Measurements from ENCODE around the gene FOXP1. TPM values are rescaled to one million over a fixed set of nuclear protein-coding genes. Genes with fewer than 3 reads are reported as not detected.

FOXP1 gene
- total RNA-seq, 2 experiments from 2014 or later, result 108 to 153 TPM

- Mint-ChIP-seq H3K27me3 (no peaks in the 10 kb centered on the region), H3K36me3 (ENCODE audit: low read depth) (peaks cover 5% of the 10 kb centered on the region), H3K4me1 (peaks cover 39% of the 10 kb centered on the region), H3K9me3 (ENCODE audit: low read depth) (no peaks in the 10 kb centered on the region), H3K27ac (no peak overlapping the region), H3K4me3 (no peak overlapping the region)
- POLR2A ChIA-PET, result no interaction called here
- DNase-seq, result no peak
- CTCF ChIA-PET, result interaction anchor here (0.6 to 2.3 kb wide), 12 partner anchors 11 to 1036 kb away, joined by 3 to 9 read pairs (median 3); no protein-coding TSS in a partner anchor
- ATAC-seq, result no peak
- intact Hi-C loops (cut with DNase I, micrococcal nuclease), result loop anchor here (1.0 to 10.0 kb wide), 11 partner anchors 65 to 1258 kb away; partner anchors contain the start of gene SHQ1 (in 1 of the 2)
These were observed 3.3 kb upstream of the FOXP1 start for GRCh38 chr3:71586810-71587242.

GRCh38 chr3:71585887-71586809 is 2.6 kb upstream of the FOXP1 start:
- ChIA-PET CTCF (interaction anchor here (0.7 to 2.5 kb wide), 22 partner anchors 41 to 1035 kb away, joined by 3 to 9 read pairs (median 3); no protein-coding TSS in a partner anchor), POLR2A (interaction anchor here (0.5 to 0.8 kb wide), 2 partner anchors 344 to 359 kb away, joined by 3 to 5 read pairs; no protein-coding TSS in a partner anchor)
- peak; percentile 38 for DNase-seq
- no peak for ATAC-seq
- Mint-ChIP-seq H3K27me3 (no peaks in the 10 kb centered on the region), H3K9me3 (ENCODE audit: low read depth) (no peaks in the 10 kb centered on the region), H3K36me3 (ENCODE audit: low read depth) (peaks cover 5% of the 10 kb centered on the region), H3K4me1 (peaks cover 38% of the 10 kb centered on the region), H3K27ac (no peak overlapping the region), H3K4me3 (no peak overlapping the region)
- intact Hi-C loops (cut with DNase I, micrococcal nuclease), result loop anchor here (1.0 to 10.0 kb wide), 14 partner anchors 66 to 1259 kb away; partner anchors contain the start of gene SHQ1 (in 1 of the 2)

DNA sequence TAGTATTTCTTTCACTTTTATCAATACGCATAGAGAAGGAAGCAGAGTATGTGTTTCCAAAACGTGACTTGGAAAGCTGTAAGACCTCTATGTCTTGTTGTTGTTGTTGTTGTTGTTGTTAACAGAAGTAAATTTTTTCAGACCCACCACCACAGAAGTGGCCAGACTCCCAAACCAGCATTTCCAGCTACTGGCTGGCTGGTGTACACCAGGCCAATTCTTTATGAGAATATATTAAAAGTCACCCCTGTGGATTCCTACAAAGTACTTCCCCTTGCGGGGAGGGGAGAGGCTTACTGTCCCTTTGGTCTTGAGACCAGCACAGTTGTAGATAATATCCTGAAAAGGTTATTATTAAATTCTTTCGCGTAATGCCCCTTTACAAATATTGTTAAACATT is 1.6 kb upstream of the FOXP1 start:
- Mint-ChIP-seq H3K36me3 (ENCODE audit: low read depth) (peaks cover 10% of the 10 kb centered on the region), H3K27me3 (no peaks in the 10 kb centered on the region), H3K4me1 (peaks cover 42% of the 10 kb centered on the region), H3K4me3 (peak overlapping the region; percentile 91), H3K27ac (peak overlapping the region; percentile 94), H3K9me3 (ENCODE audit: low read depth) (no peaks in the 10 kb centered on the region)
- ChIA-PET POLR2A (interaction anchor here (0.5 to 1.7 kb wide), 8 partner anchors 149 to 517 kb away, joined by 3 to 8 read pairs (median 3); no protein-coding TSS in a partner anchor), CTCF (interaction anchor here (0.6 to 2.5 kb wide), 13 partner anchors 40 to 1034 kb away, joined by 3 to 9 read pairs (median 3); no protein-coding TSS in a partner anchor)
- ATAC-seq, result no peak
- peak; percentile 27 for DNase-seq
- intact Hi-C loops (cut with DNase I, micrococcal nuclease), result loop anchor here (2.0 to 10.0 kb wide), 9 partner anchors 67 to 1260 kb away; partner anchors contain the start of gene SHQ1 (in 1 of the 2)

- peak overlapping the region; percentile 94 for H3K27ac Mint-ChIP-seq
- peak; percentile 80 for DNase-seq
- H3K9me3 Mint-ChIP-seq (ENCODE audit: low read depth), result no peaks in the 10 kb centered on the region
- peak; percentile 45 for ATAC-seq
- POLR2A ChIA-PET, result interaction anchor here (0.7 to 2.8 kb wide), 10 partner anchors 149 to 521 kb away, joined by 3 to 20 read pairs (median 4); no protein-coding TSS in a partner anchor
- intact Hi-C loops (cut with DNase I, micrococcal nuclease), result loop anchor here (1.0 to 10.0 kb wide), 17 partner anchors 68 to 1260 kb away; partner anchors contain the start of gene SHQ1 (in 1 of the 2)
- no peaks in the 10 kb centered on the region for H3K27me3 Mint-ChIP-seq
- CTCF ChIA-PET, result interaction anchor here (0.6 to 2.5 kb wide), 7 partner anchors 130 to 1034 kb away, joined by 3 to 9 read pairs (median 5); no protein-coding TSS in a partner anchor
- H3K4me1 Mint-ChIP-seq, result peaks cover 48% of the 10 kb centered on the region
- peaks cover 14% of the 10 kb centered on the region for H3K36me3 Mint-ChIP-seq (ENCODE audit: low read depth)
- peak overlapping the region; percentile 91 for H3K4me3 Mint-ChIP-seq
These were observed 975 bp upstream of the FOXP1 start for GRCh38 chr3:71584394-71585011.

DNA sequence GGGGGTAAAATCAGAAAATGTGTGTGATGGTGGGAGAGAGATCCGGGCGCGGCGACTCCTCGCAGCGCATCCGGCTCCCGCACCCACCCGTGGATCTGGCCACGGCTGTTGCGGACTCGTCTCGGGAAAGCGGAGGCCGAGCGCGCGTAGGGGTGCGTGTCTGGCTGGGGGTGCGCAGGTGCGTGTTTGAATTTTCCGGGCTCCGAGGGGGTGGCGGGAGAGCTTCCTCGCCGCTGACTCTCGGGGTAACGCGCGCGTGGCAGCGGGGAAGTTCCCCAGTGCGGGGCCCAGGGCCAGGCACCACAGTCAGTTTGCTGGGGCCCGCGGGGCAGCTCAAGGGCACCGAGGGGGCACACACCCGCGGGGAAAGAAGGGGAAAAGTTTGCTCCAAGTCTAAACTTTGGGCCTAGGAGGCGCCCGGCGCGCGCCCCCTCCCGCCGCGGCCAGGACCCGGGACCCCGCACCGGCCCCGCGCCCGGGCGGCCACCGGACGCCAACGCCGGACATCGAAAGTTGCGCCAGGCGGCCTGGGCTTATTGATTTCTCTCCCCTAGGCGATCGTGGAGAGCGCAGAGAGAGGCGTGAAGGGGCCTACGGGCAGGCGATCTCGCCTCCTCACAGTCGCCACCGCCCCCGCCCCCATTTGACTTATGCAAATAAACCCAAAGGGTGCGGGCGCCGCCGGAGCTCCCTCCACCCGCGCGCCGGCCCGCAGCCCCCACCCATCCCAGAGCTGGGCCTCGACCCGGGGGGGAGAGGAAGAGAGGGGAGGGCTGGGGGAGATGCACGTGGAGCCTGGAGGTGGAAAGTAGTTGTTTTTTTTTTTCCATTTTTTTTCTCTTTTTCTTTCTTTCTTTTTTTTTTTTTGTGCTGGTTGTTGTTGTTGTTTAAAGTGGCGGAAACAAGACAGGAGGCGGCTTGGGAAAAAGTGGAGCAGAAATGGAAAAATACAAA is 639 bp downstream of the FOXP1 start:
- Mint-ChIP-seq H3K4me1 (peaks cover 57% of the 10 kb centered on the region), H3K4me3 (peak overlapping the region; percentile 91), H3K27me3 (no peaks in the 10 kb centered on the region), H3K27ac (peak overlapping the region; percentile 95), H3K36me3 (ENCODE audit: low read depth) (peaks cover 14% of the 10 kb centered on the region), H3K9me3 (ENCODE audit: low read depth) (no peaks in the 10 kb centered on the region)
- intact Hi-C loops (cut with DNase I, micrococcal nuclease), result loop anchor here (1.0 to 10.0 kb wide), 14 partner anchors 86 to 1262 kb away; partner anchors contain the start of gene SHQ1 (in 1 of the 2)
- ATAC-seq, result peak; percentile 17
- DNase-seq, result peak; percentile 83
- ChIA-PET CTCF (interaction anchor here (0.6 to 1.3 kb wide), 9 partner anchors 9 to 519 kb away, joined by 3 to 4 read pairs (median 3); no protein-coding TSS in a partner anchor), POLR2A (interaction anchor here (0.5 to 2.8 kb wide), 11 partner anchors 186 to 520 kb away, joined by 3 to 20 read pairs (median 3); no protein-coding TSS in a partner anchor)

DNA sequence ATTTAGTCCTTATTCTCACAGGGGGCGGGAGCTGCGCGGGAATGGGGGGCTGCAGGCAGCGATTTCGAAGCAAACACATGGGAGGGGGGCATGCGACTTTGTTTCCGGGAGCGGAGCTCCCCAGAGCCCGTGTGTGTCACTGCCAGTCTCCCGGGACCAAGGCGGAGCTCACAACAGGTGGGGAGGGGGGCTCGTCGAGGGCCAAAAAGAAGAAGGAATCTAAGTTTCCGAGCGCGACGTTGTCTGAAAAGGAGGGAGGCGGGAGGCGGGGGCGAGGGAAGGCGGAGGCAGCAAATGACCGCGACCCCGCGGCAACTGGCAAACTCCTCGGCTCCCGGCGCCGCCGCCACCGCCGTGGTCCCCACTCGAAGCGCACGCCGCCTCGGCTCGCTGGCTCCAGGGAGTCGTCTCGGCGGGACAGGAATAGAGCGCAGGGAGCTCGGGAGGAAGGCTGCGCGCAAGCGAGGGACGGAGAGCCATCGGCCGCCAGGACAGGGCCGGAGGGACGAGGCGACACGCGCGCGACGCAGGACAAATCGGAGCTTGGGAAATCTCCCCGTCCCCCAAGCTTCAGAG is 1.4 kb downstream of the FOXP1 start:
- peak overlapping the region; percentile 91 for H3K4me3 Mint-ChIP-seq
- no peaks in the 10 kb centered on the region for H3K27me3 Mint-ChIP-seq
- intact Hi-C loops (cut with DNase I, micrococcal nuclease), result loop anchor here (1.0 to 10.0 kb wide), 12 partner anchors 85 to 1263 kb away; partner anchors contain the start of gene SHQ1 (in 1 of the 2)
- ChIA-PET POLR2A (interaction anchor here (0.5 to 2.8 kb wide), 6 partner anchors 152 to 519 kb away, joined by 3 to 20 read pairs (median 4); no protein-coding TSS in a partner anchor), CTCF (interaction anchor here (0.6 to 1.3 kb wide), 10 partner anchors 8 to 518 kb away, joined by 3 to 4 read pairs (median 3); no protein-coding TSS in a partner anchor)
- DNase-seq (peak; percentile 64), ATAC-seq (peak; percentile 16)
- peaks cover 53% of the 10 kb centered on the region for H3K4me1 Mint-ChIP-seq
- no peaks in the 10 kb centered on the region for H3K9me3 Mint-ChIP-seq (ENCODE audit: low read depth)
- H3K27ac Mint-ChIP-seq, result peak overlapping the region; percentile 91
- peaks cover 16% of the 10 kb centered on the region for H3K36me3 Mint-ChIP-seq (ENCODE audit: low read depth)

DNA sequence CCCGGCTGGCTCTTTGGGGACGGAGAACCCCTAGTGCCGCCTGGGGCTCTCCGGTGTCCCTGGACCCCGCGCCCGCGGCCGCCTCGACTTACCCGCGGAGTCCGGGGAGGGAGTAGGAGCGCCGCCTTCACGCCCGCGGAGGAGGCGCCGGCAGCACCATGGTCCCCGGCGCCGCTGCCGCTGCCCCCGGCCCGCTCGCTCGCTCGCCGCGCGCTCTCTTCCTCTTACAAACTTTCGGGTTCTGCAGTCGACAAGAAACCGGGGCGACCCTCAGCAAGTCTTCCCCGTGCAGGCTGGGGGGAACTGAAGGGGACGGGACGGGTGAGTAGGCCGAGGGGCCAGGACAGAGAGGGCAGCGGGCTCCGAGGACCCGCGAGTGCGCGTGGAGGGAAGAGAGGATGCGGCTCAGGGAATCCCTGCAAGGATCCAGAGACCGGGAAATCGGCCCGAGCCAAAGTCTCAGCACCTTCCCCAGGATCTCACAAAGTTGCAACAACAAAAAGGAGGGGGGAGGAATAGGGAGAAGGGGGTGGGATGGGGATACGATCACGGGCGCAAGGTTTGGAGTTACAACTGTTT is 2.0 kb downstream of the FOXP1 start:
- Mint-ChIP-seq H3K9me3 (ENCODE audit: low read depth) (no peaks in the 10 kb centered on the region), H3K27me3 (no peaks in the 10 kb centered on the region), H3K36me3 (ENCODE audit: low read depth) (peaks cover 17% of the 10 kb centered on the region), H3K4me3 (peak overlapping the region; percentile 91), H3K27ac (peak overlapping the region; percentile 95), H3K4me1 (peaks cover 49% of the 10 kb centered on the region)
- peak; percentile 13 for ATAC-seq
- CTCF ChIA-PET, result interaction anchor here (0.7 to 1.3 kb wide), 3 partner anchors 281 to 428 kb away, joined by 3 to 4 read pairs (median 3); no protein-coding TSS in a partner anchor
- peak; percentile 57 for DNase-seq
- intact Hi-C loops (cut with DNase I, micrococcal nuclease), result loop anchor here (1.0 to 10.0 kb wide), 12 partner anchors 84 to 1263 kb away; partner anchors contain the start of gene SHQ1 (in 1 of the 2)
- POLR2A ChIA-PET, result interaction anchor here (0.8 to 1.4 kb wide), 4 partner anchors 152 to 280 kb away, joined by 3 to 13 read pairs (median 4); no protein-coding TSS in a partner anchor

DNA sequence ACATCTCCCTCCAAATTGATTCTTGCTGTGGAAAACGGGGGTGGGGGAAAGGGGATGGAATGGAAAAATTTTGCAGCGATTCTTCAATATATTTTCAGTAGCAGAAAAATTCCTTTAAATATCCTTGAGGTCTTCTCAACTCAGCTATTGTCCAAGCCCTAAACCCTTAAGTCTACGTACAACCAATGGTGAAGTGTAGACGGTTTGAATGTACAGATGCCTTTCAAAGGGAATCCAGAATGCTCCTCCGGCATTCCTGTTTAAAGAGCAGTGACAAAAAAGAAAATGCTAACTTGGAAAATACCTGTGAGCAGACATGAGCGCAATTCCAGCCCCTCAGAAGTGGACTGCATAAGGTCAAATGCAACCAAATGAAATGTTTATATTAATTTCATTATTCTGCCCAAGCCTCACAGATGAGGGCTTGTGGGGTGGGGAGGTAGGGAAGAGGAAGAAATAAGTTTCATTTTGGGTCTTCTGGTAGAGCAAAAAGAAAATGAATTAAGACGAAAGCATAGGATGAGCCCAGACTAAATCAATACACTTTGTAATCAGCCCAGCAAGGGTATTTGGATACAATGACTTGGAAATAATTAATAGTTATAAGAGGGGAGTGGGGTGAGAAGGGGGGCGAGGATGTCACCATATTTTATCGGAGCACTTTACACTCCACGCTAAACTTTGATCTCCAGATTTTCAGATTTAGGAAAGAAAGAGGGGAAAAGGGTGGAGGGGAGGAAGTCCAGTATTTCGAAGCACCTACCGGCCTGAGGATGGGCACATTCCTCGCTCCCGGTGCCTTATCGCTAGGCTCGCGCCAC is 2.7 kb downstream of the FOXP1 start:
- Mint-ChIP-seq H3K9me3 (ENCODE audit: low read depth) (no peaks in the 10 kb centered on the region), H3K36me3 (ENCODE audit: low read depth) (peaks cover 17% of the 10 kb centered on the region), H3K4me1 (peaks cover 44% of the 10 kb centered on the region), H3K4me3 (peak overlapping the region; percentile 91), H3K27me3 (no peaks in the 10 kb centered on the region), H3K27ac (peak overlapping the region; percentile 95)
- DNase-seq (no peak), ATAC-seq (no peak)
- CTCF ChIA-PET, result interaction anchor here (0.6 to 0.8 kb wide), 4 partner anchors 121 to 572 kb away, joined by 3 read pairs; no protein-coding TSS in a partner anchor
- intact Hi-C loops (cut with DNase I, micrococcal nuclease), result loop anchor here (5.0 to 10.0 kb wide), 7 partner anchors 84 to 1264 kb away; partner anchors contain the start of gene SHQ1 (in 1 of the 2)
- POLR2A ChIA-PET, result no interaction called here

All from activated CD4-positive, alpha-beta T cell treated with anti-CD3 and anti-CD28 coated beads for 36 hours (primary cell).